GM18499 (cell line): ENCODE results near the gene GMPPB.

Experiments
- ATAC-seq: cut with Tn5 transposase; IDR thresholded peaks from one replicate; pipeline ENCODE4 v1.9.1; 2021; ENCODE audit warnings: moderate number of reproducible peaks; ENCODE audit not compliant: insufficient read depth, unreplicated experiment

The GMPPB gene

GRCh38 chr3:49673715-49674496, 49.8 kb downstream of the GMPPB start, which contains the start of gene APEH:
Gene APEH, plus strand, starts transcription at chr3:49674351. Its CDS starts 51 bp downstream, at chr3:49674402.
- peak; percentile 48 for ATAC-seq

GRCh38 chr3:49673121-49673714, 50.5 kb downstream of the GMPPB start:
- no peak for ATAC-seq

DNA sequence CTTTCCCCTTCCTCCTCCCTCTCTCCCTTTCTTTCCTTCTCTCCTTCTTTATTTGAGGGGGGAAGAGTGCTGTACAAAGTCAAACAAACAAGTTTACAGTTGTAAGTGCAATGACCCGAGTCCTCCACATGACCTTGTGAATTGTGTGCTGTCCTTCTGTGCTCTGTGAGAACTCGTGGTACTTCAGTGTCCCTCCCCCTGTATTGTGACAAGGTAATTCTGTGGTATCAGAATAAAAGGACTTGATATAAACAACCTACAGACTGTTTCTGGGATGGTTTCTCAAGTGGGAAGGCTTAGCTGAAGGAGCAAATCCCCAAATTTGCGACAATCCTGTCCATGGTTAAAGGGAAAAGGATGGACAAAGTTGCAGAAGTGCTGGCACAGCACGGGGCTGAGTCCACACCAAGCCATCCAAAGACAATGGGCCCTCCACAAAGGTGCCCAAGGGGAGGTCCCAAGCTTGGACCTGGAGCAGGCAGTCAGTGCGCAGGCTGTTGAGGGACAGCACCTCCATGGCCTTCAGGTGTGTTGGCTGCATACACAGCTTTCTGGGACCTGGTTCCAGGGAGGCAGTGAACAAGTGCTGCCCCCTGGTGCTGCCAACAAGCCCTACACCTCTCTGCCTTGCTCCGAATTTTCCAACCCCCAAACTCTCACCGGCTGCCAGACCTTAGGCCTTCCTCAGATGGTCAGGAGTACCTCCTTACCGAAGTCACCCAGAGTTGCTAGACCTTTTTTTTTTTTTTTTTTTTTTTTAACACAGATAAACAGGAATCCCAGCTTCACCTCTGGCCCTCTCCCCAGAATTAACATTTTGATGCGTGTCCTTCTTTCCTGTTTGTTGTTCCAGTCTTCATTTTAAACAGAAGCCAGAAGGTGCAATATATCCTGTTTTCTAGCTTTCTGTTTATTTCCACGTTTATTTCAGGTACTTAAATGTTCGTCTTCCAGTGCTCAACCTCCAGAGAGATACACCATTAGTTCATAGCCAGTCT, 52.2 kb downstream of the GMPPB start:
- no peak for ATAC-seq

- ATAC-seq = no peak
Observed at GRCh38 chr3:49670940-49671290, 52.8 kb downstream of the GMPPB start.
